Activated naive CD4-positive, alpha-beta T cell (primary cell): ENCODE measurements around the gene IMMP2L.

Experiments used
- DNase-seq, 4 experiments: peaks; one replicate each; lab custom pipeline; 2025; lab: John Stamatoyannopoulos, UW

The IMMP2L gene

GRCh38 chr7:110803602-110804143 is 758.6 kb downstream of the IMMP2L start:
- DNase-seq: no peak

GRCh38 chr7:110801502-110801901 is 760.8 kb downstream of the IMMP2L start:
- DNase-seq: no peak

- no peak for DNase-seq
These were observed 761.3 kb downstream of the IMMP2L start for GRCh38 chr7:110800984-110801383.

GRCh38 chr7:110797656-110798055 is 764.6 kb downstream of the IMMP2L start:
- DNase-seq: no peak

- no peak for DNase-seq
These were observed 771.3 kb downstream of the IMMP2L start for GRCh38 chr7:110790992-110791391.

GRCh38 chr7:110786328-110786965 is 775.8 kb downstream of the IMMP2L start:
- DNase-seq: no peak

GRCh38 chr7:110784749-110785148 is 777.5 kb downstream of the IMMP2L start:
- no peak for DNase-seq

GRCh38 chr7:110780712-110781111 is 781.6 kb downstream of the IMMP2L start:
- no peak for DNase-seq

- no peak for DNase-seq
These were observed 783.0 kb downstream of the IMMP2L start for GRCh38 chr7:110779339-110779738.

GRCh38 chr7:110775046-110775445 is 787.2 kb downstream of the IMMP2L start:
- no peak for DNase-seq

GRCh38 chr7:110774071-110774470 is 788.2 kb downstream of the IMMP2L start:
- no peak for DNase-seq

- no peak for DNase-seq
These were observed 789.7 kb downstream of the IMMP2L start for GRCh38 chr7:110772615-110773014.

GRCh38 chr7:110771717-110772116 is 790.6 kb downstream of the IMMP2L start:
- DNase-seq: no peak

GRCh38 chr7:110767550-110768110 is 794.7 kb downstream of the IMMP2L start:
- no peak for DNase-seq

- DNase-seq: no peak
These were observed 795.4 kb downstream of the IMMP2L start for GRCh38 chr7:110766864-110767263.

- no peak for DNase-seq
These were observed 797.4 kb downstream of the IMMP2L start for GRCh38 chr7:110764852-110765251.

GRCh38 chr7:110762546-110763225 is 799.6 kb downstream of the IMMP2L start:
- DNase-seq: no peak

GRCh38 chr7:110760341-110760740 is 802.0 kb downstream of the IMMP2L start:
- DNase-seq: no peak

- DNase-seq: no peak
These were observed 803.2 kb downstream of the IMMP2L start for GRCh38 chr7:110759069-110759468.

GRCh38 chr7:110754649-110755048 is 807.6 kb downstream of the IMMP2L start:
- DNase-seq: no peak

GRCh38 chr7:110750931-110751605 is 811.2 kb downstream of the IMMP2L start:
- DNase-seq: no peak

- no peak for DNase-seq
These were observed 829.1 kb downstream of the IMMP2L start for GRCh38 chr7:110733221-110733620.

- no peak for DNase-seq
These were observed 837.5 kb downstream of the IMMP2L start for GRCh38 chr7:110724811-110725210.
